Upper lobe of right lung (tissue), 1 donor: ENCODE data around the gene PRSS33. TPM values are rescaled to one million over a fixed set of nuclear protein-coding genes. Genes with fewer than 3 reads are reported as not detected.

Source experiments
- ATAC-seq: fragments of 200-7000 bp; cut with Tn5 transposase; one replicate; pipeline ENCODE4 v1.9.1; 2020; ENCODE audit warnings: mild to moderate bottlenecking, moderate library complexity
- DNase-seq: peaks from one replicate; pipeline ENCODE4 v3.0.0-alpha.2; 2020
- H3K27ac ChIP-seq: fragments of 200-600 bp; one replicate; pipeline ENCODE4 v1.8.0; 2022
- H3K27me3 ChIP-seq: fragments of 200-600 bp; one replicate; pipeline ENCODE4 v1.8.0; 2022; ENCODE audit warnings: mild to moderate bottlenecking
- H3K36me3 ChIP-seq: fragments of 200-600 bp; one replicate; pipeline ENCODE4 v1.8.0; 2022
- H3K4me1 ChIP-seq: fragments of 200-600 bp; one replicate; pipeline ENCODE4 v1.8.0; 2022
- H3K4me3 ChIP-seq: fragments of 200-600 bp; one replicate; pipeline ENCODE4 v1.8.0; 2022; ENCODE audit warnings: mild to moderate bottlenecking
- H3K9me3 ChIP-seq: fragments of 200-600 bp; one replicate; pipeline ENCODE4 v1.8.0; 2022
- CTCF ChIP-seq: fragments of 200-600 bp; IDR thresholded peaks from one replicate; pipeline ENCODE4 v1.8.0; 2022; ENCODE audit warnings: antibody characterized with exemption
- intact Hi-C: fragments of 100-400 bp; cut with DNase I; formaldehyde crosslinking; loops from one replicate; pipeline ENCODE4 v1.11.0; 2022
- total RNA-seq: library from RNA; stranded (reverse); fragmentation: NEBNext Ultra II Directional; extraction: Animal tissue kit (Norgen Biotek cat#: 25700); gene quantifications from one replicate; pipeline ENCODE4 v1.2.1, GENCODE V29; 2021
- donor health status: DM: no; HTN: yes; CAD: no; lungs with severe emphysema.

Gene PRSS33
- total RNA-seq, 1 donor from 2014 or later = not detected

- intact Hi-C loops = no loop called here
- Histone ChIP-seq H3K4me1 (peaks cover under 1% of the 10 kb centered on the region), H3K36me3 (no peaks in the 10 kb centered on the region), H3K9me3 (no peaks in the 10 kb centered on the region), H3K27ac (no peak overlapping the region), H3K27me3 (no peaks in the 10 kb centered on the region), H3K4me3 (no peak overlapping the region)
- no peak for TF ChIP-seq CTCF
- ATAC-seq (no peak), DNase-seq (peak; percentile 35)
Measured at GRCh38 chr16:2824626-2825025, 37.3 kb upstream of the PRSS33 start.

- Histone ChIP-seq H3K4me3 (no peak overlapping the region), H3K27ac (no peak overlapping the region), H3K9me3 (no peaks in the 10 kb centered on the region), H3K27me3 (no peaks in the 10 kb centered on the region), H3K36me3 (no peaks in the 10 kb centered on the region), H3K4me1 (no peaks in the 10 kb centered on the region)
- intact Hi-C loops = no loop called here
- ATAC-seq = no peak
- TF ChIP-seq CTCF = no peak
- no peak for DNase-seq
Measured at GRCh38 chr16:2822496-2822895, 35.1 kb upstream of the PRSS33 start.

- no peak overlapping the region for H3K27ac ChIP-seq
- no peak for TF ChIP-seq CTCF
- no peaks in the 10 kb centered on the region for H3K36me3 ChIP-seq
- H3K4me3 ChIP-seq = no peak overlapping the region
- no peaks in the 10 kb centered on the region for H3K27me3 ChIP-seq
- no peaks in the 10 kb centered on the region for H3K9me3 ChIP-seq
- no peaks in the 10 kb centered on the region for H3K4me1 ChIP-seq
- DNase-seq = no peak
- intact Hi-C loops = no loop called here
- no peak for ATAC-seq
Measured at GRCh38 chr16:2822158-2822495, 34.8 kb upstream of the PRSS33 start.

GRCh38 chr16:2821487-2822157, 34.3 kb upstream of the PRSS33 start:
- no peaks in the 10 kb centered on the region for H3K4me1 ChIP-seq
- no peaks in the 10 kb centered on the region for H3K36me3 ChIP-seq
- H3K27ac ChIP-seq = no peak overlapping the region
- H3K4me3 ChIP-seq = no peak overlapping the region
- H3K27me3 ChIP-seq = no peaks in the 10 kb centered on the region
- no peaks in the 10 kb centered on the region for H3K9me3 ChIP-seq
- DNase-seq = peak; percentile 11
- TF ChIP-seq CTCF = no peak
- intact Hi-C loops = no loop called here
- no peak for ATAC-seq

GRCh38 chr16:2820836-2821486, 33.6 kb upstream of the PRSS33 start:
- no peaks in the 10 kb centered on the region for H3K4me1 ChIP-seq
- H3K36me3 ChIP-seq = no peaks in the 10 kb centered on the region
- no peak overlapping the region for H3K4me3 ChIP-seq
- no peak for TF ChIP-seq CTCF
- H3K9me3 ChIP-seq = no peaks in the 10 kb centered on the region
- H3K27ac ChIP-seq = no peak overlapping the region
- ATAC-seq (no peak), DNase-seq (peak; percentile 57)
- H3K27me3 ChIP-seq = no peaks in the 10 kb centered on the region
- intact Hi-C loops = no loop called here
